ENCODE results near the gene PPIP5K1.
"Not testable (repeated sequence)": the region's sequence is repeated elsewhere in the genome, so short reads cannot be mapped to it uniquely, and the experiment has no call there.

PPIP5K1 gene

GRCh38 chr15:43552986-43553385, 37.0 kb downstream of the PPIP5K1 start:
- no peak for DNase-seq
- TF ChIP-seq GATA1 (IDR thresholded peaks at IDR 0.05; ENCODE audit: low read depth, low read length) (no peak), POLR2A (IDR thresholded peaks at IDR 0.05; ENCODE audit: low read length) (no peak)

DNA sequence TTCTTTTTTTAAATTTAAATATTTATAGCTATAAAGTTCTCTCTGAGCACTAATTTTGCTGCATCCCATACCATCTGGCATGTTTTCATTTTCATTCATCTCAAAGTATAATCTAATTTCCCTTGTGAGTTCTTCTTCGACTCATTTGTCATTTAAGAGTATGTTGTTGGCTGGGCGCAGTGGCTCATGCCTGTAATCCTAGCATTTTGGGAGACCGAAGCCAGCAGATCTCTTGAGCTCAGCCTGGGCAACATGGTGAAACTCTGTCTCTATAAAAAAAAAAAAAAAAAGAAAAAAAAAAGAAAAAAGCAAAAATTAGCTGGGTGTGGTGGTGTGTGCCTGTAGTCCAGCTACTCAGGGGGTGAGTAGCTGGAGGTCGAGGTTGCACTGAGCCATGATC, 37.8 kb downstream of the PPIP5K1 start:
- no peak for DNase-seq
- no peak for TF ChIP-seq POLR2A (IDR thresholded peaks at IDR 0.05; ENCODE audit: low read length)
- TF ChIP-seq GATA1 (IDR thresholded peaks at IDR 0.05; ENCODE audit: low read depth, low read length) = no peak

DNA sequence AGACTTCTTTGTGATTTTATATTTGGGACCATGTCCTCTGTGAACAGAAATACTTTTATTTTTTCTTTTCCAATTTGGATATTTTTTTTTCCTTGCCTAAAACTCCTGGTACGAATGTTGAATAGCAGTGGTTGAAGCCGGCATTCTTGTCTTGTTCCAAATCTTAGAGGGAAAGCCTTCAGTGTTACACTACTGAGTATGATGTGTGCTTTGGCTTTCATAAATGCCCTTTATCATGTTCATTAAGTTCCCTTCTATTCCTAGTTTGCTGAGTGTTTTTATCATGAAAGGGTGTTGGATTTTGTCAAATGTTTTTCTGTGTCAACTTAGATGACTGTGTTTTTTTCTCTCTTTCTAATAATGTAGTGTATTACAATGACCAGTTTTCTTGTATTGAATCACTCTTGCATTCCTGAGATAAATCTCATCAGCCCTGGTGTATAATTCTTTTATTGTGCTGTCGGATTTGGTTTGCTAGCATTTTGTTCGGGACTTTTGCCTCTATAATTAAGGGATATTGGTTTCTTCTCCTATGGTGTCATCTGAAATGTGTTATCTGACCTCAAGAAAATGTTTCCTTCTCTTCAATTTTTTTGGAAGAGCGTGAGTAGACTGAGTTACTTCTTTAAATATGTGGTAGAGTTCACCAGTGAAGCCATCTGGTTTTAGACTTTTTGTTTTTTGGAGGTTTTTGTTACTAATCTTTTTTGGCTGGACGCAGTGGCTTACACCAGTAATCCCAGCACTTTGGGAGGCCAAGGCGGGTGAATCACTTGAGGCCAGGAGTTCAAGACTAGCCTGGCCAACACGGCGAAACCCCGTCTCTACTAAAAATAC, 39.3 kb downstream of the PPIP5K1 start:
- TF ChIP-seq GATA1 (IDR thresholded peaks at IDR 0.05; ENCODE audit: low read depth, low read length) (no peak), POLR2A (IDR thresholded peaks at IDR 0.05; ENCODE audit: low read length) (no peak)
- no peak for DNase-seq

DNA sequence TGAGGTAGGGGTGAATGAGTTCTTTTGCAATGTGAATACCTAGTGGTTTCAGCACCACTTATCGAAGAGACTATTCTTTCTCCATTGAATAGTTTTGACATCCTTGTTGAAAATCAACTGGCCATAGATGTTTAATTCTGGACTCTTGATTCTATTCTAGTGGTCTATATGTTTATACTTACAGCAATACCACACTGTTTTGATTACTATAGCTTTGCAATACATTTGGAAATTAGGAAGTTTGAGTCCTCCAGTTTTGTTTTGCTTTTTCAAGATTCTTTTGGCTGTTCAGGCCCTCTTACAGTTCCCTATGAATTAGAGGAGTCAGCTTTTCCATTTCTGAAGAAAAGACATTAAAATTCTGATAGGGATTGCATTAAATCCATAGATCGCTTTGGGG, 42.5 kb downstream of the PPIP5K1 start:
- TF ChIP-seq POLR2A (IDR thresholded peaks at IDR 0.05; ENCODE audit: low read length) (no peak), GATA1 (IDR thresholded peaks at IDR 0.05; ENCODE audit: low read depth, low read length) (no peak)
- DNase-seq = no peak

- no peak for DNase-seq
- TF ChIP-seq POLR2A (IDR thresholded peaks at IDR 0.05; ENCODE audit: low read length) = no peak
- TF ChIP-seq GATA1 (IDR thresholded peaks at IDR 0.05; ENCODE audit: low read depth, low read length) = no peak
Observed at GRCh38 chr15:43545426-43545825, 44.6 kb downstream of the PPIP5K1 start.

GRCh38 chr15:43544266-43544665, 45.7 kb downstream of the PPIP5K1 start:
- no peak for DNase-seq
- TF ChIP-seq GATA1 (IDR thresholded peaks at IDR 0.05; ENCODE audit: low read depth, low read length) = no peak
- no peak for TF ChIP-seq POLR2A (IDR thresholded peaks at IDR 0.05; ENCODE audit: low read length)

GRCh38 chr15:43541785-43542184, 48.2 kb downstream of the PPIP5K1 start:
- peak in 1 of 2 experiments; percentile 51 for DNase-seq
- no peak for TF ChIP-seq GATA1 (IDR thresholded peaks at IDR 0.05; ENCODE audit: low read depth, low read length)

- DNase-seq = no peak
- TF ChIP-seq GATA1 (IDR thresholded peaks at IDR 0.05; ENCODE audit: low read depth, low read length) (no peak), POLR2A (IDR thresholded peaks at IDR 0.05; ENCODE audit: low read length) (no peak)
Observed at GRCh38 chr15:43538091-43538490, 51.9 kb downstream of the PPIP5K1 start.

DNA sequence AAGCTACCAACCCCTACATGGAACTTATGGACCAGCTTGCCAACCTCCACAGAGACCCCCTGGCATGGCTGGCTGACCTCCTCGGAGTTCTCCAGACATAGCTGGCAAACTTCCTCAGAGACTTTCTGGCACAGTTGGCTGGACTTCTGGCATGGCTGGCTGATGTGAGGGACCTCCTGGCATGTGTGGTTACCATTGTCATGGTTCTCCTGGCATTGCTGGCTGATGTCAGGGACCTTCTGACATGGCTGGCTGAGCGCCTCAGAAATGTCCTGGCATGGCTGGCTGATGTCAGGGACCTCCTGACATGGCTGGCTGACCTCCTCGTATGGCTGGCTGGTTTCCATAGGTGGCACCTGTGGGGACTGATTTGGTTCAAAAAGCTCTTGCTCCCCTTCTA, 55.1 kb downstream of the PPIP5K1 start:
- DNase-seq = no peak
- TF ChIP-seq GATA1 (IDR thresholded peaks at IDR 0.05; ENCODE audit: low read depth, low read length) = no peak
- no peak for TF ChIP-seq POLR2A (IDR thresholded peaks at IDR 0.05; ENCODE audit: low read length)

DNA sequence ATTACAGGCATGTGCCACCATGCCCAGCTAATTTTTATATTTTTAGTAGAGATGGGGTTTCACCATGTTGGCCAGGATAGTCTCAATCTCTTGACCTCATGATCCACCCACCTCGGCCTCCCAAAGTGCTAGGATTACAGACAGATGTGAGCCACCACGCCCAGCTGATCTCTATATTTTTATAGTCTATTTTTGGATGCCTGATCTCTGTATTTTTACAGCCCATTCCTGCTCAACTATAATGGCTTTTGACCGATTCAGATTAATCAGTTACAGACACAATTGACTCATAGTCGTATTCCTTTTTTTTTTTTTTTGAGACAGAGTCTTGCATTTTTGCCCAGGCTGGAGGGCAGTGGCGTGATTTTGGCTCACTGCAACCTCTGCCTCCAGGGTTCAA, 57.2 kb downstream of the PPIP5K1 start:
- not testable (repeated sequence) for DNase-seq

DNA sequence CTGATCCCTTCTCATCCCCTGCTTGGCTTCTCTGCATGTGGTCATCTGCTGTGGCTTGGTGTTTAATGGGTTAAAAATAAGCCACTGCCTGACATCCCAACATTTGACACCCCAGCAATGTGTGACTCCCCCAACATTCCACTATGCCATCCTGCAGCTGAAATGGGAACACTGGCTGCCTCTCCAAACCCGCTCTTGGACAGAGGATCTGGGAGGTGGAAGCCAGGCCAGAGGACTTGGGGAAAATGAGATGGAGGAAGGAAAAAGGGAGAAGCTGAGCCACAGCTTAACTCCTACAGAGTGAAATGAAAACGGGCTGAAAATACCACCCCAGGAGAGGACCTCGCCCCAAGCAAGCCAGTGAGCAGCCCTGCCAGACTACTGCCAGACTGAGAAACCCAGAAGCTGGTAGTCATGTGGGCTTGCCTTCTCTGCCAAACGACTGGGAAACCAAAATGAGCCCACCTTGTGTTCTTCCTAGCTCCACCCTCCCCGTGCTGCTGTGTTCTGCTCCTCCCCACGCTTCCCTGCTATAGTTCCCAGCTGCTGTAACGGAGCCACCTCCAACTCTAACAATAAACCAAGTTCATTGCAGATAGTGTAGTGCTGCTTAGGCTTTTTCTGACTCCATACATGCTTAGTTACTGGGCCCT, 58.9 kb downstream of the PPIP5K1 start:
- no peak for TF ChIP-seq GATA1 (IDR thresholded peaks at IDR 0.05; ENCODE audit: low read depth, low read length)
- TF ChIP-seq POLR2A (IDR thresholded peaks at IDR 0.05; ENCODE audit: low read length) = no peak
- no peak for DNase-seq

DNA sequence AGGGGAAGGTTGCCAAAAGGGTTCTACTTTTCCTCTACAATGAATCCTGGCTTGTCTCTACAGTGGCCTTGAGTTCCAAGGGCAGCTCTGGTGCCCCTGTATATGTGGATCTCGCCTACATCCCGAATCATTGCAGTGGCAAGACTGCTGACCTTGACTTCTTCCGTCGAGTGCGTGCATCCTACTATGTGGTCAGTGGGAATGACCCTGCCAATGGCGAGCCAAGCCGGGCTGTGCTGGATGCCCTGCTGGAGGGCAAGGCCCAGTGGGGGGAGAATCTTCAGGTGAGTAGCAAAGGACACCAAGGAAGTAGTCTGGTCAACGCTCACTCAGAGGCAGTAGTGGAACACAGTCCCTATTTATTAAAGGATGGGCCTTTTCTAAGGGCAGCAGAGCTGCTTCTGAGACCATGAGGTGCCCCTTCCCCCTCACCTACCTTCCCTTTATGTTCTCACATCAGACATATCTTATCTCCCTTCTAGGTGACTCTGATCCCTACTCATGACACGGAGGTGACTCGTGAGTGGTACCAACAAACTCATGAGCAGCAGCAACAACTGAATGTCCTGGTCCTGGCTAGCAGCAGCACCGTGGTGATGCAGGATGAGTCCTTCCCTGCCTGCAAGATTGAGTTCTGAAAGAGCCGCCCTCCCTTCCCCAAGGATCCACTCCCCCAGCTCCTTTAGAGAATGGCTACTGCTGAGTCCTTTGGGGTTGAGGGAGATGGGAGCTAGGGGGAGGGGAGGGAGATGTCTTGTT, 60.2 kb downstream of the PPIP5K1 start:
- no peak for DNase-seq
- TF ChIP-seq POLR2A (IDR thresholded peaks at IDR 0.05; ENCODE audit: low read length) (no peak), GATA1 (IDR thresholded peaks at IDR 0.05; ENCODE audit: low read depth, low read length) (no peak)

- DNase-seq = no peak
- TF ChIP-seq POLR2A (IDR thresholded peaks at IDR 0.05; ENCODE audit: low read length) (no peak), GATA1 (IDR thresholded peaks at IDR 0.05; ENCODE audit: low read depth, low read length) (no peak)
Observed at GRCh38 chr15:43529141-43529540, 60.9 kb downstream of the PPIP5K1 start.

DNA sequence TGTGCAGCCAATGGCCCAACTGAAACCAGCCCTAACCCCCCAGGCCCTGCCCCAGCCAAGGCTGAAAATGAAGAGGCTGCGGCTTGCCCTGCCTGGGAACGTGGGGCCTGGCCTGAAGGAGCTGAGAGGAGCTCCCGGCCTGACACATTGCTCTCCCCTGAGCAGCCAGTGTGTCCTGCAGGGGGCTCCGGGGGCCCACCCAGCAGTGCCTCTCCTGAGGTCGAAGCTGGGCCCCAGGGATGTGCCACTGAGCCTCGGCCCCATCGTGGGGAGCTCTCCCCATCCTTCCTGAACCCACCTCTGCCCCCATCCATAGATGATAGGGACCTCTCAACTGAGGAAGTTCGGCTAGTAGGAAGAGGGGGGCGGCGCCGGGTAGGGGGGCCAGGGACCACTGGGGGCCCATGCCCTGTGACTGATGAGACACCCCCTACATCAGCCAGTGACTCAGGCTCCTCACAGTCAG, 61.4 kb downstream of the PPIP5K1 start:
- TF ChIP-seq GATA1 (IDR thresholded peaks at IDR 0.05; ENCODE audit: low read depth, low read length) (no peak), POLR2A (IDR thresholded peaks at IDR 0.05; ENCODE audit: low read length) (no peak)
- DNase-seq = no peak

Data from erythroblast (primary cell).